ENCODE results near the gene MPND.

- TF ChIP-seq POLR2A (IDR thresholded peaks at IDR 0.05), result peak; percentile 74 to 94
- TF ChIP-seq, protein P1, sequence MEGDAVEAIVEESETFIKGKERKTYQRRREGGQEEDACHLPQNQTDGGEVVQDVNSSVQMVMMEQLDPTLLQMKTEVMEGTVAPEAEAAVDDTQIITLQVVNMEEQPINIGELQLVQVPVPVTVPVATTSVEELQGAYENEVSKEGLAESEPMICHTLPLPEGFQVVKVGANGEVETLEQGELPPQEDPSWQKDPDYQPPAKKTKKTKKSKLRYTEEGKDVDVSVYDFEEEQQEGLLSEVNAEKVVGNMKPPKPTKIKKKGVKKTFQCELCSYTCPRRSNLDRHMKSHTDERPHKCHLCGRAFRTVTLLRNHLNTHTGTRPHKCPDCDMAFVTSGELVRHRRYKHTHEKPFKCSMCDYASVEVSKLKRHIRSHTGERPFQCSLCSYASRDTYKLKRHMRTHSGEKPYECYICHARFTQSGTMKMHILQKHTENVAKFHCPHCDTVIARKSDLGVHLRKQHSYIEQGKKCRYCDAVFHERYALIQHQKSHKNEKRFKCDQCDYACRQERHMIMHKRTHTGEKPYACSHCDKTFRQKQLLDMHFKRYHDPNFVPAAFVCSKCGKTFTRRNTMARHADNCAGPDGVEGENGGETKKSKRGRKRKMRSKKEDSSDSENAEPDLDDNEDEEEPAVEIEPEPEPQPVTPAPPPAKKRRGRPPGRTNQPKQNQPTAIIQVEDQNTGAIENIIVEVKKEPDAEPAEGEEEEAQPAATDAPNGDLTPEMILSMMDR (IDR thresholded peaks at IDR 0.05), result peak in 2 of 6 experiments; percentile 15 to 17
These were observed 570 bp upstream of the MPND start for GRCh38 chr19:4342615-4343369.

All from thyroid gland (tissue), 4 donors.